SK-N-MC (cell line): ENCODE measurements around the gene CPLX3.

ENCODE experiments used
- DNase-seq: peaks from one replicate; pipeline ENCODE4 v3.0.0-alpha.2; 2011; ENCODE audit warnings: low read depth, low spot score
- H3K27ac ChIP-seq: fragments of 200-600 bp; sonication (generic); 2 replicates; pipeline ENCODE4 v1.5.1; 2016; ENCODE audit warnings: mixed run types
- H3K36me3 ChIP-seq: fragments of 200-600 bp; sonication (generic); 2 replicates; pipeline ENCODE4 v1.6.1; 2017; ENCODE audit warnings: antibody characterized with exemption, low read length, mixed read lengths; ENCODE audit not compliant: insufficient read depth
- H3K4me3 ChIP-seq: fragments of 200-600 bp; sonication (generic); 2 replicates; pipeline ENCODE4 v1.5.1; 2016
- H3K9ac ChIP-seq: fragments of 200-600 bp; sonication (generic); 2 replicates; pipeline ENCODE4 v1.8.0; 2017; ENCODE audit warnings: mixed run types, mixed read lengths; ENCODE audit not compliant: insufficient read length
- H3K9me3 ChIP-seq: fragments of 200-600 bp; sonication (generic); 2 replicates; pipeline ENCODE4 v1.6.1; 2017; ENCODE audit warnings: low read depth, mild to moderate bottlenecking, antibody characterized with exemption, low read length, moderate library complexity, mixed read lengths
- EZH2 ChIP-seq: fragments of 200-600 bp; sonication (generic); IDR thresholded peaks from one replicate; pipeline ENCODE4 v1.6.1; 2017; ENCODE audit warnings: antibody characterized with exemption
- FOXP2 ChIP-seq: optimal IDR thresholded peaks from 2 replicates; pipeline ENCODE3; 2011; ENCODE audit warnings: mild to moderate bottlenecking, moderate library complexity; ENCODE audit not compliant: insufficient read depth; ENCODE audit errors: extremely low read length, control extremely low read depth
- POLR2AphosphoS5 ChIP-seq: IDR thresholded peaks from 2 replicates; pipeline ENCODE4 v1.6.1; 2012; ENCODE audit warnings: mild to moderate bottlenecking, low read depth, low read length, borderline replicate concordance

The CPLX3 gene

GRCh38 chr15:74825866-74826265 is 561 bp upstream of the CPLX3 start:
- Histone ChIP-seq H3K9me3 (no peaks in the 10 kb centered on the region), H3K4me3 (no peak overlapping the region), H3K9ac (no peak overlapping the region), H3K27ac (no peak overlapping the region), H3K36me3 (no peaks in the 10 kb centered on the region)
- DNase-seq = no peak
- TF ChIP-seq FOXP2 = no peak
- TF ChIP-seq EZH2 = no peak
- TF ChIP-seq POLR2AphosphoS5 = no peak

- DNase-seq = no peak
- Histone ChIP-seq H3K9ac (no peak overlapping the region), H3K4me3 (no peak overlapping the region), H3K9me3 (no peaks in the 10 kb centered on the region), H3K27ac (no peak overlapping the region), H3K36me3 (no peaks in the 10 kb centered on the region)
- no peak for TF ChIP-seq POLR2AphosphoS5
- no peak for TF ChIP-seq FOXP2
- TF ChIP-seq EZH2 = no peak
These were observed 494 bp downstream of the CPLX3 start for GRCh38 chr15:74826921-74827320.

- DNase-seq = no peak
- Histone ChIP-seq H3K36me3 (no peaks in the 10 kb centered on the region), H3K4me3 (no peak overlapping the region), H3K27ac (no peak overlapping the region), H3K9me3 (no peaks in the 10 kb centered on the region), H3K9ac (no peak overlapping the region)
- TF ChIP-seq POLR2AphosphoS5 = no peak
- TF ChIP-seq EZH2 = no peak
- no peak for TF ChIP-seq FOXP2
These were observed 1.2 kb downstream of the CPLX3 start for GRCh38 chr15:74827614-74828013.

GRCh38 chr15:74828835-74829234 is 2.4 kb downstream of the CPLX3 start:
- no peak for DNase-seq
- Histone ChIP-seq H3K9me3 (no peaks in the 10 kb centered on the region), H3K27ac (no peak overlapping the region), H3K4me3 (no peak overlapping the region), H3K9ac (no peak overlapping the region), H3K36me3 (no peaks in the 10 kb centered on the region)
- TF ChIP-seq POLR2AphosphoS5 = no peak
- TF ChIP-seq EZH2 = no peak
- TF ChIP-seq FOXP2 = no peak

GRCh38 chr15:74829486-74829885 is 3.1 kb downstream of the CPLX3 start:
- no peak overlapping the region for H3K4me3 ChIP-seq
- no peaks in the 10 kb centered on the region for H3K9me3 ChIP-seq
- H3K9ac ChIP-seq = no peak overlapping the region
- H3K27ac ChIP-seq = no peak overlapping the region
- TF ChIP-seq FOXP2 = no peak
- TF ChIP-seq EZH2 = no peak
- no peak for TF ChIP-seq POLR2AphosphoS5
- no peaks in the 10 kb centered on the region for H3K36me3 ChIP-seq
- DNase-seq = no peak

- Histone ChIP-seq H3K27ac (no peak overlapping the region), H3K9ac (no peak overlapping the region), H3K9me3 (no peaks in the 10 kb centered on the region), H3K36me3 (no peaks in the 10 kb centered on the region), H3K4me3 (no peak overlapping the region)
- DNase-seq = no peak
- TF ChIP-seq POLR2AphosphoS5 = no peak
- no peak for TF ChIP-seq FOXP2
- no peak for TF ChIP-seq EZH2
These were observed 3.6 kb downstream of the CPLX3 start for GRCh38 chr15:74829991-74830390.

GRCh38 chr15:74830868-74831267 is 4.4 kb downstream of the CPLX3 start:
- no peak for TF ChIP-seq FOXP2
- TF ChIP-seq EZH2 = no peak
- no peak for TF ChIP-seq POLR2AphosphoS5
- no peak overlapping the region for H3K27ac ChIP-seq
- H3K9ac ChIP-seq = no peak overlapping the region
- H3K9me3 ChIP-seq = no peaks in the 10 kb centered on the region
- no peaks in the 10 kb centered on the region for H3K36me3 ChIP-seq
- no peak overlapping the region for H3K4me3 ChIP-seq
- DNase-seq = no peak

- H3K4me3 ChIP-seq = no peak overlapping the region
- H3K9me3 ChIP-seq = no peaks in the 10 kb centered on the region
- TF ChIP-seq EZH2 (no peak), POLR2AphosphoS5 (no peak), FOXP2 (no peak)
- no peak overlapping the region for H3K9ac ChIP-seq
- H3K27ac ChIP-seq = no peak overlapping the region
- no peaks in the 10 kb centered on the region for H3K36me3 ChIP-seq
- no peak for DNase-seq
These were observed 5.5 kb downstream of the CPLX3 start for GRCh38 chr15:74831813-74832495.

- Histone ChIP-seq H3K4me3 (no peak overlapping the region), H3K27ac (no peak overlapping the region), H3K9me3 (no peaks in the 10 kb centered on the region), H3K36me3 (no peaks in the 10 kb centered on the region), H3K9ac (no peak overlapping the region)
- TF ChIP-seq POLR2AphosphoS5 (no peak), FOXP2 (no peak), EZH2 (no peak)
- DNase-seq = no peak
These were observed 6.4 kb downstream of the CPLX3 start for GRCh38 chr15:74832826-74833225.
